IMR-90 (cell line): Measurements from ENCODE around the gene DPH7. TPM values are rescaled to one million over a fixed set of nuclear protein-coding genes. Genes with fewer than 3 reads are reported as not detected.

Experiments used
- ATAC-seq: fragments of 200-7000 bp; cut with Tn5 transposase; 2 replicates; pipeline ENCODE4 v1.9.1; 2020; ENCODE audit warnings: low read depth, mild to moderate bottlenecking, moderate library complexity
- BruUV-seq: library from RNA; stranded (reverse); fragments of 400-500 nt; replicated peaks from 2 replicates; lab custom pipeline; 2021; lab: Mats Ljungman, UMichigan
- CTCF ChIA-PET: fragments of 300-600 bp; formaldehyde crosslinking; extraction: SDS; loops from one replicate; lab custom pipeline; 2021; ENCODE audit warnings: antibody characterized with exemption; lab: Yijun Ruan, JAX
- POLR2A ChIA-PET: fragments of 300-600 bp; sonication (Branson Sonifier 250); formaldehyde crosslinking; loops from one replicate; lab custom pipeline; 2022; ENCODE audit warnings: antibody characterized with exemption; ENCODE audit not compliant: unreplicated experiment; lab: Charles Lee
- DNase-seq: peaks from one replicate; pipeline ENCODE4 v3.0.0; 2013
- H2AFZ ChIP-seq: replicated peaks from 2 replicates; pipeline ENCODE3; 2013; ENCODE audit warnings: low read length, mild to moderate bottlenecking; ENCODE audit not compliant: poor library complexity
- H2AK5ac ChIP-seq: 2 replicates; pipeline ENCODE4 v1.6.1; 2013; ENCODE audit warnings: low read depth, low read length, inconsistent platforms
- H2AK9ac ChIP-seq: replicated peaks from 2 replicates; pipeline ENCODE3; 2013; ENCODE audit warnings: mild to moderate bottlenecking, low read depth, low read length, moderate library complexity; ENCODE audit not compliant: poor library complexity
- H2BK120ac ChIP-seq: 2 replicates; pipeline ENCODE4 v1.6.1; 2013; ENCODE audit warnings: low read depth, low read length, inconsistent platforms
- H2BK15ac ChIP-seq: 3 replicates; pipeline ENCODE4 v1.6.1; 2013; ENCODE audit warnings: low read depth, low read length, inconsistent platforms
- H2BK20ac ChIP-seq: 2 replicates; pipeline ENCODE4 v1.6.1; 2013; ENCODE audit warnings: low read depth, mild to moderate bottlenecking, inconsistent platforms, low read length, moderate library complexity
- H2BK5ac ChIP-seq: 2 replicates; pipeline ENCODE4 v1.6.1; 2013; ENCODE audit warnings: mild to moderate bottlenecking, low read depth, low read length, inconsistent platforms; ENCODE audit not compliant: poor library complexity, severe bottlenecking
- H3K14ac ChIP-seq: replicated peaks from 2 replicates; pipeline ENCODE4 v1.6.1; 2013; ENCODE audit warnings: low read depth, low read length, inconsistent platforms
- H3K18ac ChIP-seq: 2 replicates; pipeline ENCODE4 v1.6.1; 2013; ENCODE audit warnings: low read depth, low read length, control low read depth
- H3K23ac ChIP-seq: 2 replicates; pipeline ENCODE4 v1.6.1; 2013; ENCODE audit warnings: low read depth, low read length, inconsistent platforms
- H3K27ac ChIP-seq: 2 replicates; pipeline ENCODE4 v1.5.1; 2013; ENCODE audit warnings: mild to moderate bottlenecking, control low read depth, low read length; ENCODE audit not compliant: insufficient read depth
- H3K27me3 ChIP-seq: 2 replicates; pipeline ENCODE4 v1.6.1; 2013; ENCODE audit warnings: low read length; ENCODE audit not compliant: control insufficient read depth, insufficient read depth
- H3K36me3 ChIP-seq: 2 replicates; pipeline ENCODE4 v1.6.1; 2013; ENCODE audit warnings: low read length, mixed read lengths; ENCODE audit not compliant: control insufficient read depth, insufficient read depth
- H3K4ac ChIP-seq: 2 replicates; pipeline ENCODE4 v1.6.1; 2013; ENCODE audit warnings: low read depth, low read length, inconsistent platforms
- H3K4me1 ChIP-seq: 2 replicates; pipeline ENCODE4 v1.6.1; 2013; ENCODE audit warnings: low read length, mixed read lengths; ENCODE audit not compliant: control insufficient read depth, insufficient read depth
- H3K4me2 ChIP-seq: 2 replicates; pipeline ENCODE4 v1.6.1; 2013; ENCODE audit warnings: low read depth, mild to moderate bottlenecking, control low read depth, low read length, moderate library complexity
- H3K4me3 ChIP-seq: 2 replicates; pipeline ENCODE4 v1.5.1; 2013; ENCODE audit warnings: low read depth, mild to moderate bottlenecking, control low read depth, low read length, moderate library complexity; ENCODE audit not compliant: insufficient read depth
- H3K56ac ChIP-seq: 2 replicates; pipeline ENCODE4 v1.6.1; 2013; ENCODE audit warnings: low read length, inconsistent platforms; ENCODE audit not compliant: insufficient read depth; ENCODE audit errors: extremely low read depth
- H3K79me1 ChIP-seq, 2 experiments: 2 replicates each; pipeline ENCODE4 v1.6.1; 2013; ENCODE audit warnings: low read length in 2 of 2, inconsistent platforms in 1 of 2, low read depth in 1 of 2
- H3K9ac ChIP-seq: 2 replicates; pipeline ENCODE4 v1.6.1; 2013; ENCODE audit warnings: low read depth, low read length, control low read depth
- H3K9me1 ChIP-seq: 2 replicates; pipeline ENCODE4 v1.6.1; 2013; ENCODE audit warnings: low read length, inconsistent platforms; ENCODE audit not compliant: insufficient read depth
- H3K9me3 ChIP-seq: 2 replicates; pipeline ENCODE4 v1.6.1; 2013; ENCODE audit warnings: low read length; ENCODE audit not compliant: control insufficient read depth, insufficient read depth
- H4K20me1 ChIP-seq: 2 replicates; pipeline ENCODE4 v1.6.1; 2013; ENCODE audit warnings: low read length, inconsistent platforms; ENCODE audit not compliant: insufficient read depth
- H4K5ac ChIP-seq: 2 replicates; pipeline ENCODE4 v1.6.1; 2013; ENCODE audit warnings: mild to moderate bottlenecking, low read depth, low read length, control low read depth
- H4K8ac ChIP-seq, 2 experiments: 2 replicates each; pipeline ENCODE4 v1.6.1; 2013; ENCODE audit warnings: low read depth in 2 of 2, low read length in 2 of 2, control low read depth in 1 of 2, inconsistent platforms in 1 of 2
- H4K91ac ChIP-seq: 2 replicates; pipeline ENCODE4 v1.6.1; 2013; ENCODE audit warnings: low read depth, low read length, inconsistent platforms; ENCODE audit not compliant: insufficient read depth
- BHLHE40 ChIP-seq: fragments of 150-350 bp; IDR thresholded peaks from 2 replicates; pipeline ENCODE4 v1.6.1; 2016; ENCODE audit warnings: mild to moderate bottlenecking, low read depth, low read length
- CEBPB ChIP-seq: IDR thresholded peaks from 2 replicates; pipeline ENCODE4 v1.6.1; 2012; ENCODE audit warnings: low read depth, low read length, improper control_type of control experiment
- CHD1 ChIP-seq: IDR thresholded peaks from 2 replicates; pipeline ENCODE4 v1.6.1; 2012; ENCODE audit warnings: low read depth, low read length, improper control_type of control experiment
- CTCF ChIP-seq: conservative IDR thresholded peaks from 2 replicates; pipeline ENCODE4 v1.5.1; 2012; ENCODE audit warnings: mild to moderate bottlenecking, low read depth, low read length, improper control_type of control experiment
- FOS ChIP-seq: fragments of 150-350 bp; IDR thresholded peaks from 2 replicates; pipeline ENCODE4 v1.6.1; 2016; ENCODE audit warnings: low read depth, low read length
- MAFK ChIP-seq: IDR thresholded peaks from 2 replicates; pipeline ENCODE4 v1.6.1; 2012; ENCODE audit warnings: low read depth, low read length, improper control_type of control experiment
- MAZ ChIP-seq: IDR thresholded peaks from 2 replicates; pipeline ENCODE4 v1.6.1; 2012; ENCODE audit warnings: low read depth, mild to moderate bottlenecking, low read length, improper control_type of control experiment, moderate library complexity, borderline replicate concordance
- MXI1 ChIP-seq: IDR thresholded peaks from 2 replicates; pipeline ENCODE4 v1.6.1; 2012; ENCODE audit warnings: low read depth, mild to moderate bottlenecking, low read length, moderate library complexity, borderline replicate concordance
- NFE2L2 ChIP-seq: fragments of 150-350 bp; IDR thresholded peaks from 2 replicates; pipeline ENCODE4 v1.6.1; 2016; ENCODE audit warnings: low read depth, mild to moderate bottlenecking, low read length
- POLR2A ChIP-seq: IDR thresholded peaks from 2 replicates; pipeline ENCODE4 v1.6.1; 2012; ENCODE audit warnings: mild to moderate bottlenecking, low read depth, low read length
- RAD21 ChIP-seq: IDR thresholded peaks from 2 replicates; pipeline ENCODE4 v1.6.1; 2012; ENCODE audit warnings: low read length, improper control_type of control experiment
- RFX5 ChIP-seq: IDR thresholded peaks from 2 replicates; pipeline ENCODE4 v1.8.0; 2012; ENCODE audit warnings: low read depth, mild to moderate bottlenecking, low read length, moderate library complexity
- WGBS, 2 experiments: methylation state at CpG; one replicate each; pipeline versions ENCODE4 v1.1.5 to v1.1.7; 2013; ENCODE audit warnings: missing lambda C conversion rate in 2 of 2; ENCODE audit not compliant: insufficient read length in 1 of 2; ENCODE audit errors: extremely low coverage in 2 of 2; 5-methylcytosine and 5-hydroxymethylcytosine counted together
- dilution Hi-C: fragments of 300-500 bp; cut with HindIII; formaldehyde crosslinking; loops from one replicate; pipeline ENCODE4 v1.14.3; 2018; ENCODE audit warnings: low sequenced_read_pairs; ENCODE audit not compliant: unreplicated experiment
- in situ Hi-C: fragments of 300-500 bp; cut with MboI; formaldehyde crosslinking; loops from 3 replicates; pipeline ENCODE4 v1.14.3; 2019; ENCODE audit warnings: low sequenced_read_pairs, inconsistent platforms, mixed read lengths
- intact Hi-C: fragments of 100-400 bp; cut with micrococcal nuclease; formaldehyde crosslinking; loops from 2 replicates; pipeline ENCODE4 v1.10.0; 2022
- polyA plus RNA-seq, 3 experiments: library from polyadenylated mRNA; depleted of rRNA; stranded (reverse); fragments of >200 nt; gene quantifications; 2 replicates each; pipeline ENCODE4 v1.2.3, GENCODE V29; 2012; ENCODE audit warnings: low replicate concordance in 1 of 3
- total RNA-seq: library from RNA; depleted of rRNA; stranded (reverse); fragments of >200 nt; gene quantifications from 2 replicates; pipeline ENCODE4 v1.2.3, GENCODE V29; 2012
- TF ChIP-seq, protein P1 (sequence below): fragments of 150-350 bp; IDR thresholded peaks from 2 replicates; pipeline ENCODE4 v1.6.1; 2016; ENCODE audit warnings: low read depth, mild to moderate bottlenecking, low read length, moderate library complexity, borderline replicate concordance
- TF ChIP-seq, protein P2 (sequence below): fragments of 150-350 bp; IDR thresholded peaks from 2 replicates; pipeline ENCODE4 v1.6.1; 2017; ENCODE audit warnings: mild to moderate bottlenecking, antibody characterized with exemption, low read length, low read depth

DPH7 gene
- total and polyA plus RNA-seq, 2 of the 4 experiments (the other 2 are of a cell fraction), result 12.5 to 33.7 TPM

- H3K79me1 ChIP-seq, result peaks cover 0 to 16% of the 10 kb centered on the region in 2 experiments; a peak in 2 of 4 replicates
- no peaks in the 10 kb centered on the region for H3K9me3 ChIP-seq
- DNase-seq, result no peak
- no peak overlapping the region for H2BK120ac ChIP-seq
- dilution Hi-C loops (no loop called here), in situ Hi-C loops (no loop called here), intact Hi-C loops (no loop called here)
- H4K8ac ChIP-seq, result no peak overlapping the region
- no TSS peak for BruUV-seq
- H3K4me2 ChIP-seq, result no peak overlapping the region
- peaks cover 3% of the 10 kb centered on the region; the same call in 1 of the 2 replicates for H3K9me1 ChIP-seq
- 0% methylated on average over 1 of the region's 3 CpGs; no CpG with 5 or more reads in 1 of the 2 experiments for WGBS, 2 experiments
- no peak overlapping the region for H2AFZ ChIP-seq
- no peak overlapping the region for H3K4me3 ChIP-seq
- POLR2A ChIA-PET, result no interaction called here
- no peak overlapping the region for H3K9ac ChIP-seq
- no peak overlapping the region for H3K14ac ChIP-seq
- no peak overlapping the region for H2AK5ac ChIP-seq
- H3K36me3 ChIP-seq, result no peaks in the 10 kb centered on the region
- no peak overlapping the region for H2BK20ac ChIP-seq
- no peak overlapping the region for H3K23ac ChIP-seq
- CTCF ChIA-PET, result no interaction called here
- TF ChIP-seq CTCF, result no peak
- no peak for TF ChIP-seq CHD1
- no peak for TF ChIP-seq MAZ
- no peak for TF ChIP-seq NFE2L2
- no peak for TF ChIP-seq POLR2A
- TF ChIP-seq, protein P1, sequence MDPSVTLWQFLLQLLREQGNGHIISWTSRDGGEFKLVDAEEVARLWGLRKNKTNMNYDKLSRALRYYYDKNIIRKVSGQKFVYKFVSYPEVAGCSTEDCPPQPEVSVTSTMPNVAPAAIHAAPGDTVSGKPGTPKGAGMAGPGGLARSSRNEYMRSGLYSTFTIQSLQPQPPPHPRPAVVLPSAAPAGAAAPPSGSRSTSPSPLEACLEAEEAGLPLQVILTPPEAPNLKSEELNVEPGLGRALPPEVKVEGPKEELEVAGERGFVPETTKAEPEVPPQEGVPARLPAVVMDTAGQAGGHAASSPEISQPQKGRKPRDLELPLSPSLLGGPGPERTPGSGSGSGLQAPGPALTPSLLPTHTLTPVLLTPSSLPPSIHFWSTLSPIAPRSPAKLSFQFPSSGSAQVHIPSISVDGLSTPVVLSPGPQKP, result no peak
- TF ChIP-seq BHLHE40, result no peak
- TF ChIP-seq RFX5, result no peak
- TF ChIP-seq CEBPB, result no peak
- no peak for TF ChIP-seq MAFK
- TF ChIP-seq FOS, result no peak
- TF ChIP-seq MXI1, result no peak
- TF ChIP-seq, protein P2, sequence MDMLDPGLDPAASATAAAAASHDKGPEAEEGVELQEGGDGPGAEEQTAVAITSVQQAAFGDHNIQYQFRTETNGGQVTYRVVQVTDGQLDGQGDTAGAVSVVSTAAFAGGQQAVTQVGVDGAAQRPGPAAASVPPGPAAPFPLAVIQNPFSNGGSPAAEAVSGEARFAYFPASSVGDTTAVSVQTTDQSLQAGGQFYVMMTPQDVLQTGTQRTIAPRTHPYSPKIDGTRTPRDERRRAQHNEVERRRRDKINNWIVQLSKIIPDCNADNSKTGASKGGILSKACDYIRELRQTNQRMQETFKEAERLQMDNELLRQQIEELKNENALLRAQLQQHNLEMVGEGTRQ, result no peak
- no peak for TF ChIP-seq RAD21
- no peak overlapping the region for H4K91ac ChIP-seq
- no peak overlapping the region for H2AK9ac ChIP-seq
- no peak overlapping the region for H2BK5ac ChIP-seq
- H3K27me3 ChIP-seq, result peaks cover 5% of the 10 kb centered on the region; the same call in 1 of the 2 replicates
- H4K20me1 ChIP-seq, result peaks cover 10% of the 10 kb centered on the region; the same call in 1 of the 2 replicates
- no peak overlapping the region for H2BK15ac ChIP-seq
- no peak for ATAC-seq
- H3K4me1 ChIP-seq, result peaks cover 15% of the 10 kb centered on the region
- H3K4ac ChIP-seq, result no peak overlapping the region
- H3K27ac ChIP-seq, result no peak overlapping the region
- no peak overlapping the region for H4K5ac ChIP-seq
- H3K56ac ChIP-seq, result no peak overlapping the region
- H3K18ac ChIP-seq, result no peak overlapping the region
Measured at GRCh38 chr9:137602661-137603060, 23.9 kb upstream of the DPH7 start.
